Chondrocyte (in vitro differentiated cells): ENCODE data around the gene CTPS1. TPM values are rescaled to one million over a fixed set of nuclear protein-coding genes. Genes with fewer than 3 reads are reported as not detected.

ENCODE experiments used
- DNase-seq: peaks from one replicate; pipeline ENCODE4 v3.0.0; 2021; ENCODE audit warnings: mixed read lengths, low spot score
- H3K27ac Mint-ChIP-seq: one replicate; pipeline ENCODE4 v1.8.0; 2021; ENCODE audit warnings: mild to moderate bottlenecking, moderate library complexity, mixed read lengths; ENCODE audit not compliant: unreplicated experiment
- H3K27me3 Mint-ChIP-seq: 2 replicates; pipeline ENCODE4 v1.8.0; 2021; ENCODE audit warnings: low read depth, mixed read lengths
- H3K36me3 Mint-ChIP-seq: 2 replicates; pipeline ENCODE4 v1.8.0; 2021; ENCODE audit warnings: low read depth, mixed read lengths
- H3K4me1 Mint-ChIP-seq: 2 replicates; pipeline ENCODE4 v1.8.0; 2021; ENCODE audit warnings: low read depth, mild to moderate bottlenecking, mixed read lengths
- H3K4me3 Mint-ChIP-seq: one replicate; pipeline ENCODE4 v1.8.0; 2021; ENCODE audit warnings: mild to moderate bottlenecking, moderate library complexity, mixed read lengths; ENCODE audit not compliant: unreplicated experiment
- H3K9me3 Mint-ChIP-seq: 2 replicates; pipeline ENCODE4 v1.8.0; 2021; ENCODE audit warnings: low read depth, mixed read lengths
- total RNA-seq: library from RNA; stranded (reverse); gene quantifications from 3 replicates; pipeline ENCODE4 v1.2.1, GENCODE V29; 2021
- TF ChIP-seq, protein P1 (sequence below): fragments of 200-600 bp; sonication (generic); IDR thresholded peaks from 2 replicates; pipeline ENCODE4 v1.5.0; 2021; ENCODE audit warnings: antibody characterized with exemption, mild to moderate bottlenecking, moderate library complexity

CTPS1 gene
- total RNA-seq, 1 donor from 2014 or later, result 84.5 TPM

DNA sequence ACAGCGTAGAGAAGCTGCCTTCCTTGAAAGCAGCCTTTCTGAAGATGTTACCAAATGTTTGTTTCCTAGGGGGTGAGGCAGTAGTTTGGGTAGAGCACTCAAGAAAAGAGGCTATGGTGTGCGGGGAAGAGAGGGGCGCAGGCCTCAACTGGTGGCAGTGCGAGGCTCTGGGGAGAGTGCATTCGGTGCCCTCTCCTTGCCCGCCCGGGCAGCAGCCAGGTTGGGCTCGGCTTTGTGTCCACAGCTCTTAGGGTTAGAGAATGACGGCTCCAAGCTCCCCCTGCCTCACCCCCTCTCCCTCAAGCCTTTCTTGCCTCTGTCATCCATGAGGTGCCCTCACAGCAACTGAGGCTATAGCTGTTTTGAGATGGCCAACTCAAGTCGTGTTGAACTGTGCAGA is 42.9 kb downstream of the CTPS1 start:
- TF ChIP-seq, protein P1, sequence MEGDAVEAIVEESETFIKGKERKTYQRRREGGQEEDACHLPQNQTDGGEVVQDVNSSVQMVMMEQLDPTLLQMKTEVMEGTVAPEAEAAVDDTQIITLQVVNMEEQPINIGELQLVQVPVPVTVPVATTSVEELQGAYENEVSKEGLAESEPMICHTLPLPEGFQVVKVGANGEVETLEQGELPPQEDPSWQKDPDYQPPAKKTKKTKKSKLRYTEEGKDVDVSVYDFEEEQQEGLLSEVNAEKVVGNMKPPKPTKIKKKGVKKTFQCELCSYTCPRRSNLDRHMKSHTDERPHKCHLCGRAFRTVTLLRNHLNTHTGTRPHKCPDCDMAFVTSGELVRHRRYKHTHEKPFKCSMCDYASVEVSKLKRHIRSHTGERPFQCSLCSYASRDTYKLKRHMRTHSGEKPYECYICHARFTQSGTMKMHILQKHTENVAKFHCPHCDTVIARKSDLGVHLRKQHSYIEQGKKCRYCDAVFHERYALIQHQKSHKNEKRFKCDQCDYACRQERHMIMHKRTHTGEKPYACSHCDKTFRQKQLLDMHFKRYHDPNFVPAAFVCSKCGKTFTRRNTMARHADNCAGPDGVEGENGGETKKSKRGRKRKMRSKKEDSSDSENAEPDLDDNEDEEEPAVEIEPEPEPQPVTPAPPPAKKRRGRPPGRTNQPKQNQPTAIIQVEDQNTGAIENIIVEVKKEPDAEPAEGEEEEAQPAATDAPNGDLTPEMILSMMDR, result no peak
- H3K9me3 Mint-ChIP-seq, result no peaks in the 10 kb centered on the region
- peaks cover 15% of the 10 kb centered on the region for H3K36me3 Mint-ChIP-seq
- H3K4me1 Mint-ChIP-seq, result peaks cover 5% of the 10 kb centered on the region
- no peak overlapping the region for H3K27ac Mint-ChIP-seq
- no peaks in the 10 kb centered on the region for H3K27me3 Mint-ChIP-seq
- no peak overlapping the region for H3K4me3 Mint-ChIP-seq
- no peak for DNase-seq

DNA sequence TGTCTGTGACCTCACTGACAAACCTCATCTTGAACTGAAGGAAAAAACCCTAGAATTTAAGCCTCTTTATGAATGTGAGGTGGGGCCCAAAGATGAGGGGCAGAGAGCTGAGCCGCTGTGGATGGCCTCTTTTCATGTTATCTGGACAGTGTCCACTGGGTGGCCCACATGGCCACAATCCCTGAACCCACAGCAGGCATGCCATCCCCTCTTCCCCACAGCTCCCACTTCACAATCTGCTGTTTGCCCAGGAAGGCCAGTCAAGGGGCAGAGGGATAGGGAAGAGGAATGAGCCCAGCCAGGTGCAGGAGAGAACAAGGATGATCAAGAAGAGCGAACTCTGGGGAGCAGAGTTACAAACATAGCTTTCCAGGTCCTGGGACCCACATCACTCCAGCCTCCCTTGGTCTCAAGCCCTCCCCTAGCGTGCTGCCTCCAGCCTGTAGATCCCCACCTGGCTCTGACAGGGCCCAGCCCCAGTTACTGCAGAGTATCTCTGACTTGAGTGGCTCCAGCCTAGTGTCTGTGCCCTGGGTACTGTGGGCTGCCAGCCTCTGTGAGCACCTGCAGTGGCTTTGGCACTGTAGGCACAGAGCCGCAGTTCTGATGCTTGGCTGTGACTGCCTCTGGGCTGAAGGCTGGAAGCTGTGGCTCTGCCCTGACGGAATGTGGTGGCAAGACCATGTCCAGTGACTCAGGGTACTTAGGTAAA is 43.9 kb downstream of the CTPS1 start:
- H3K36me3 Mint-ChIP-seq, result peaks cover 15% of the 10 kb centered on the region
- peaks cover 5% of the 10 kb centered on the region for H3K4me1 Mint-ChIP-seq
- no peaks in the 10 kb centered on the region for H3K27me3 Mint-ChIP-seq
- no peak for DNase-seq
- H3K9me3 Mint-ChIP-seq, result no peaks in the 10 kb centered on the region
- no peak overlapping the region for H3K4me3 Mint-ChIP-seq
- peak overlapping the region; percentile 76 for H3K27ac Mint-ChIP-seq
- TF ChIP-seq, protein P1, result peak; percentile 69

DNA sequence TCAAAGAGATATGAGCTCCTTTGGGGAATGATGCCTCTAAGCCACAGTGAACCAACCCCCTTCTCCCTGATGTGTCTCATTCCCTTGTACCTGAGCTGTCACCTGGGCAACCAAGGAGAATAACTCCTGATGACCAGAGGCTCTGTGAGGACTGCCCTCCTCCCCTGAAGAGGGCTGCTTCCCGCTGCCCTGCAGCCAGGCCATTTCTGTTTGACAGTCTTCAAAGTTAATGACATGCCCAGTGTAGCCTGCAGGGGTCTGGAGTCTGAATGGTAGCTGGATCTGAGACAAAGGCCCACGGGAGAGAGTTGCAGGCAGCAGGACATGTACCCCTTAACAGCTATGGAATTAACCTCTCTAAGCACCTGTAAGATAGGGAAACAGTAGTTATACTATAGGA is 45.5 kb downstream of the CTPS1 start:
- H3K27ac Mint-ChIP-seq, result peak overlapping the region; percentile 57

DNA sequence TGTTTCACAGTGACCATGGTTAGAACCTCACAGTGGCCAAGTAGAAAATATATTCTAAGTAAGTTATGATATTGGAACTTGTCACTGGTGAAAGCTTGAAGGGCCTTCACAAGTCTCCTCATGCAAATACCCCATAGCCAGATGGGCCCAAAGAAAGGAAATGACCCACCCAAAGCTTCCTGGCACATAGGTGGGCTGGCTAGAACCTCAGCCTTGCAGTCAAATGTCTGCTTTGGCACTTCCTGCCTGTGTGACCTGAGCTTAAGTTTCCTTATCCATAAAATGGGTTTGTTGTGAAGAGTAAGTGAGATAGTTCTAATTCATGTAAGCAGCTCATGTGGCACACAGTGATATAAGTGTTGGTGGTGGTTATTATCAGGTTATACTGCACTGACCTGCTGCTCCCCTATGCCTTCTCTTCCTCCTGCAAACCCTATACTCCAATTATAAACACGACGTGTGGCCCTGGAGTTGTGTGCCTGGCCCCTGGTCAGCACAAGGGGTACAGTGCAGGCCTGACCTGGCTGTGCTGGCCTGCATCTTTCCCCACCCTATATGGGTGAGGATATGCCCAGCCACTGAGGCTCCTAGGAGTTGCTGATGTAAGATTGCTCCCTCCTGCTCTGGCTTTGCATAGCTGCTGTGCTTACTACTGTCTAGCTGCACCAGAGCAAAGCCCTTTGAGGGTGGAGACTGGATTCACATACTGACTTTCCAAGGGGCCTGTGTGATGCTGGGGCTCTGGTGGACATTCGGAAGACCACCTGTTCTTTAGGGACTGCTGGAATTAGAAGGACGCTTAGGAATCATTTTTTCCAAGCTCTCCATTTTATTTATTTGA is 46.7 kb downstream of the CTPS1 start:
- Mint-ChIP-seq H3K9me3 (no peaks in the 10 kb centered on the region), H3K4me1 (peaks cover 5% of the 10 kb centered on the region), H3K36me3 (peaks cover 17% of the 10 kb centered on the region), H3K4me3 (no peak overlapping the region), H3K27me3 (no peaks in the 10 kb centered on the region), H3K27ac (no peak overlapping the region)
- no peak for DNase-seq
- TF ChIP-seq, protein P1, result no peak

More for the DNA sequence above, 45.5 kb downstream of the CTPS1 start:
- TF ChIP-seq, protein P1, result no peak
- Mint-ChIP-seq H3K9me3 (no peaks in the 10 kb centered on the region), H3K4me1 (peaks cover 5% of the 10 kb centered on the region), H3K4me3 (no peak overlapping the region), H3K27me3 (no peaks in the 10 kb centered on the region), H3K36me3 (peaks cover 11% of the 10 kb centered on the region)
- DNase-seq, result no peak

DNA sequence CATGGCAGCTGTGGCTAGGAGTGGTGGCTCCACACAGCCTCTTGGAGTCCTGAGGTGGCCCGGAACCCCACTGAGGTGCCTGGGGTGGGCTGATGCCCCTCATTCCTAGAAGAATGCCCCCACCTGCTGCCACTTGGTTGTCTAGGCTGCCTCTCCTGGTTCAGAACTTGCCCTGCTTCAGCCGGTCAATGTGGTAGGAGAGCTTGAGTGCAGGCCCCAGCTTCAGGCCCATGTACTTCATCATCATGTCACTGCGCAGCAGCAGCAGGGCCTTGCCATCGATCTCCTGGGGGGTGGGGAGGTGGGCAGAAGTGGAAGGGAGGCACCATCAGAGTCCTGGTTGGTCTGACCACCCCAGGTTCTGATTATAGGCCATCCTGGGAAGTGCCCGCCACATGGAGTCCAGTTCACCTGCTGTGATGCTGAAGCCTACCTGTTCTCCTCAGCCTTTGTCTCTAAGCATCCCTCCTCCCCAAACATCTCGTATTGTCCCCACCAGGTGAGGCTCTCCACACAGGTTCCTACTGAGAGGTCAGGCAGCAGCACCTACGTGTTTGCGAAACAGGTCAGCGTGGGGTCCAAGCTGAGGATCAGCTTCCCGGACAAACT is 48.6 kb downstream of the CTPS1 start:
- H3K4me1 Mint-ChIP-seq, result peaks cover 5% of the 10 kb centered on the region
- no peak for DNase-seq
- TF ChIP-seq, protein P1, result no peak
- no peaks in the 10 kb centered on the region for H3K9me3 Mint-ChIP-seq
- no peak overlapping the region for H3K4me3 Mint-ChIP-seq
- H3K27me3 Mint-ChIP-seq, result no peaks in the 10 kb centered on the region
- peaks cover 23% of the 10 kb centered on the region for H3K36me3 Mint-ChIP-seq
- peak overlapping the region; percentile 36 for H3K27ac Mint-ChIP-seq
